ENCODE measurements around the gene CPA1.

DNA sequence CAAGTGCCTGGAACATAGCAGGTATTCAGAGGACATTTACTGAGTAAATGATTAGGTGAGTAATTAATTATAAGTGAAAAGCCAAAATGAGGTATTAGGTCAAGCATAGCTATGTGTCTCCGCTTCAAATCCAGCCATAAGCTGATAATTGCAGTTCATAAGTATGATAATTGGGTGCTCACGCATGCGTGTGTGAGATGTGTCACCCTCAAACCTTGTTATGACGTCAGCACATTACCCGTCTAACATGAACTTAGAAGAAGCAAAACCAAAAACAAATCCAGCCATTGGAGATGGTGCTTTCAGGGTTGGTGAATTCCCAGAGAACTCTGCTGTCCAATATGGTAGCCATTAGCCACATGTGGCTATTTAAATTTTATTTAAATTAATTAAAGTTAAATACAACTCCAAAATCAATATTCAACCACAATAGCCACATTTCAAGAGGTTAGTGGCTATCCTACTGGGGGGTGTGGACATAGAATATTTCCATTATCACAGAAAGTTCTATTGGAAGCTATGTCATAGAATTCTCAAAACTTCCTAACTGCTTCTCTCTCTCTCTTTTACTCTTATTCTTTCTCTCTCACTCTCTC, 35.9 kb upstream of the CPA1 start, which contains the start of gene CPA5:
- TF ChIP-seq, protein P1, sequence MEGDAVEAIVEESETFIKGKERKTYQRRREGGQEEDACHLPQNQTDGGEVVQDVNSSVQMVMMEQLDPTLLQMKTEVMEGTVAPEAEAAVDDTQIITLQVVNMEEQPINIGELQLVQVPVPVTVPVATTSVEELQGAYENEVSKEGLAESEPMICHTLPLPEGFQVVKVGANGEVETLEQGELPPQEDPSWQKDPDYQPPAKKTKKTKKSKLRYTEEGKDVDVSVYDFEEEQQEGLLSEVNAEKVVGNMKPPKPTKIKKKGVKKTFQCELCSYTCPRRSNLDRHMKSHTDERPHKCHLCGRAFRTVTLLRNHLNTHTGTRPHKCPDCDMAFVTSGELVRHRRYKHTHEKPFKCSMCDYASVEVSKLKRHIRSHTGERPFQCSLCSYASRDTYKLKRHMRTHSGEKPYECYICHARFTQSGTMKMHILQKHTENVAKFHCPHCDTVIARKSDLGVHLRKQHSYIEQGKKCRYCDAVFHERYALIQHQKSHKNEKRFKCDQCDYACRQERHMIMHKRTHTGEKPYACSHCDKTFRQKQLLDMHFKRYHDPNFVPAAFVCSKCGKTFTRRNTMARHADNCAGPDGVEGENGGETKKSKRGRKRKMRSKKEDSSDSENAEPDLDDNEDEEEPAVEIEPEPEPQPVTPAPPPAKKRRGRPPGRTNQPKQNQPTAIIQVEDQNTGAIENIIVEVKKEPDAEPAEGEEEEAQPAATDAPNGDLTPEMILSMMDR (IDR thresholded peaks at IDR 0.05; ENCODE audit: low read length) = no peak
- TF ChIP-seq EZH2 (IDR thresholded peaks at IDR 0.05; ENCODE audit: borderline replicate concordance, low read length) = no peak
